CD14-positive monocyte (primary cell): ENCODE data around the gene PDCD1. TPM values are rescaled to one million over a fixed set of nuclear protein-coding genes. Genes with fewer than 3 reads are reported as not detected.

Experiments used
- DNase-seq, 3 donors: peaks; one replicate each; pipeline ENCODE4 v3.0.0-alpha.2; 2011 to 2022
- H2AFZ ChIP-seq: 2 replicates; pipeline ENCODE4 v1.6.0; 2012; ENCODE audit warnings: mild to moderate bottlenecking, low read depth, low read length, inconsistent platforms; ENCODE audit not compliant: insufficient read depth, poor library complexity, severe bottlenecking
- H3K27ac ChIP-seq, 2 donors: 1 replicate in 1 of 2; 2 replicates in 1 of 2; pipeline ENCODE4 v1.5.1; 2012 to 2013; ENCODE audit warnings: low read length in 2 of 2, control low read depth in 1 of 2, inconsistent platforms in 1 of 2, low read depth in 1 of 2, mild to moderate bottlenecking in 1 of 2
- H3K27me3 ChIP-seq, 2 donors: one replicate each; pipeline versions ENCODE4 v1.6.0 to v1.6.1; 2011 to 2013; ENCODE audit warnings: low read length in 2 of 2; ENCODE audit not compliant: control insufficient read depth in 2 of 2, insufficient read depth in 2 of 2
- H3K36me3 ChIP-seq, 2 donors: replicated peaks in 1 of 2; 1 replicate in 1 of 2; 2 replicates in 1 of 2; pipeline versions ENCODE4 v1.5.1 to v1.6.1; 2012 to 2013; ENCODE audit warnings: low read length in 2 of 2, control low read depth in 1 of 2, inconsistent platforms in 1 of 2, mild to moderate bottlenecking in 1 of 2; ENCODE audit not compliant: insufficient read depth in 2 of 2, control insufficient read depth in 1 of 2
- H3K4me1 ChIP-seq, 2 donors: 1 replicate in 1 of 2; 2 replicates in 1 of 2; pipeline versions ENCODE4 v1.5.1 to v1.6.1; 2012 to 2013; ENCODE audit warnings: low read length in 2 of 2, control low read depth in 1 of 2, inconsistent platforms in 1 of 2, mild to moderate bottlenecking in 1 of 2, moderate library complexity in 1 of 2; ENCODE audit not compliant: insufficient read depth in 2 of 2, control insufficient read depth in 1 of 2
- H3K4me2 ChIP-seq: replicated peaks from 2 replicates; pipeline ENCODE3; 2012; ENCODE audit warnings: low read length, moderate library complexity, mild to moderate bottlenecking; ENCODE audit not compliant: poor library complexity, severe bottlenecking; ENCODE audit errors: extremely low read depth
- H3K4me3 ChIP-seq, 3 experiments: fragments of 200-600 bp in 1 of 3; sonication (generic) in 1 of 3; replicated peaks in 1 of 3; 1 replicate in 2 of 3; 2 replicates in 1 of 3; pipeline ENCODE4 v1.5.1; 2011 to 2013; ENCODE audit warnings: low read length in 3 of 3, mild to moderate bottlenecking in 3 of 3, control low read depth in 2 of 3, low read depth in 2 of 3, inconsistent platforms in 1 of 3, moderate library complexity in 1 of 3
- H3K79me2 ChIP-seq: 2 replicates; pipeline ENCODE4 v1.6.0; 2012; ENCODE audit warnings: mild to moderate bottlenecking, control low read depth, inconsistent platforms, low read length, moderate library complexity; ENCODE audit not compliant: insufficient read depth
- H3K9ac ChIP-seq: 2 replicates; pipeline ENCODE4 v1.6.0; 2017; ENCODE audit warnings: low read length, mild to moderate bottlenecking; ENCODE audit not compliant: insufficient read depth, poor library complexity, severe bottlenecking
- H3K9me3 ChIP-seq, 2 donors: replicated peaks in 1 of 2; 1 replicate in 1 of 2; 2 replicates in 1 of 2; pipeline versions ENCODE4 v1.5.1 to v1.6.1; 2012 to 2013; ENCODE audit warnings: low read length in 2 of 2, control low read depth in 1 of 2; ENCODE audit not compliant: control insufficient read depth in 1 of 2, insufficient read depth in 1 of 2
- H4K20me1 ChIP-seq: 2 replicates; pipeline ENCODE4 v1.6.0; 2012; ENCODE audit warnings: mild to moderate bottlenecking, low read length, control low read depth, moderate library complexity; ENCODE audit not compliant: insufficient read depth
- H3K27ac Mint-ChIP-seq, 7 donors: one replicate each; pipeline ENCODE4 v1.8.0; 2020; ENCODE audit warnings: mild to moderate bottlenecking in 7 of 7, mixed read lengths in 7 of 7, moderate library complexity in 6 of 7, inconsistent platforms in 2 of 7
- H3K27me3 Mint-ChIP-seq, 3 donors: one replicate each; pipeline ENCODE4 v1.8.0; 2021 to 2022; ENCODE audit warnings: low read depth in 3 of 3, mild to moderate bottlenecking in 3 of 3, mixed read lengths in 3 of 3, moderate library complexity in 3 of 3, inconsistent platforms in 1 of 3
- H3K36me3 Mint-ChIP-seq, 2 donors: one replicate each; pipeline ENCODE4 v1.8.0; 2020; ENCODE audit warnings: mixed read lengths in 2 of 2, inconsistent platforms in 1 of 2, mild to moderate bottlenecking in 1 of 2
- H3K4me1 Mint-ChIP-seq: one replicate; pipeline ENCODE4 v1.8.0; 2020; ENCODE audit warnings: mild to moderate bottlenecking, mixed read lengths
- H3K4me3 Mint-ChIP-seq, 2 donors: one replicate each; pipeline ENCODE4 v1.8.0; 2020; ENCODE audit warnings: mild to moderate bottlenecking in 2 of 2, mixed read lengths in 2 of 2, moderate library complexity in 1 of 2
- H3K9me3 Mint-ChIP-seq, 7 donors: one replicate each; pipeline ENCODE4 v1.8.0; 2020 to 2022; ENCODE audit warnings: mixed read lengths in 7 of 7, mild to moderate bottlenecking in 6 of 7, moderate library complexity in 6 of 7, inconsistent platforms in 2 of 7
- WGBS: methylation state at CpG from one replicate; pipeline ENCODE4 v1.1.5; 2013; ENCODE audit warnings: missing lambda C conversion rate; ENCODE audit not compliant: insufficient coverage; 5-methylcytosine and 5-hydroxymethylcytosine counted together
- intact Hi-C, 2 donors: fragments of 100-400 bp; cut with micrococcal nuclease; formaldehyde crosslinking; loops; one replicate each; pipeline versions ENCODE4 v1.15.0 to v1.15.1; 2023
- polyA plus RNA-seq, 3 donors: library from polyadenylated mRNA; depleted of rRNA in 1 of 3; unstranded in 2 of 3; stranded (reverse) in 1 of 3; fragments of 300-500 nt in 2 of 3; fragments of >200 nt in 1 of 3; fragmentation: Illumina TruSeq in 2 of 3; gene quantifications; 1 replicate in 2 of 3; 2 replicates in 1 of 3; pipeline ENCODE4 v1.2.3, GENCODE V29; 2012 to 2021
- TF ChIP-seq, protein P1 (sequence below): fragments of 200-600 bp; IDR thresholded peaks from one replicate; pipeline ENCODE4 v1.8.0; 2022; ENCODE audit warnings: antibody characterized with exemption, mild to moderate bottlenecking

PDCD1 gene
- polyA plus RNA-seq, 3 donors = 0.08 TPM; not detected in 2

DNA sequence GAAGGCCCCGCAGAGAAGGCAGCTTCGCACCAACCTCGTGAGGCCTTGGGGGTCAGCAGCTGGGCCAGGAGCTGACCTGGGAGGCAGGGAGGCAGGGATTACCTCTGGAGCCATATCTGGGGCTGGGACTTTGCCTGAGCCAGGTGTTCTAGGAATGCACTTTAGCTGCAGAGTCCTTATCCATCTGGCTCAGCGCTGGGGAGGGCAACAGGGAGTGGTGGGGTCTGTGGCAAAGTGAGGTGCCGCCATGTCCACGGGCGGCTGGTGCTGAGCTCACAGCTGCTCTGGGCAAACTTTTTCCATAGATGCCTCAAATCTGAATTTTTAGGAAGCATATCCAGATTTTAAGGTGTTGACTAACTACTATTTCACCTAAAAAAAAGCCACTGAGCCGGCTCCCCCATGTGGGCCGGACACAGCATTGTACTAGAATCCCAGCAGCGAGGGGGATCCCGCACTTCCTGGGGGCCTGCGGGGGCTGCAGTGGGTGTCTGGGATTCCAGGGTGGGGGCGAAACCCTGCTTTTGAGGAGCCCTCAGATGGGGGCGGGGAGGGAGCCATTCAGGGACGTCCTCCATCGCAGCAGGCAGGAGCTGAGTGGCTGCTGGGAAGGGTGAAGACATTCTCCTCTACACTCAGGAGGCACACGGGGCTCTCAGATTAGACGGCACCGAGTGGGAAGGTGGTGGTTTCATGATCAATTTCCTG, 45.5 kb upstream of the PDCD1 start:
- peaks cover 0 to 26% (median 9%) of the 10 kb centered on the region in 3 donors for H3K27me3 Mint-ChIP-seq
- Histone ChIP-seq H4K20me1 (no peaks in the 10 kb centered on the region), H3K79me2 (no peaks in the 10 kb centered on the region), H3K36me3 (no peaks in the 10 kb centered on the region), H3K4me1 (no peaks in the 10 kb centered on the region), H3K4me2 (no peak overlapping the region), H3K27me3 (peaks cover 0 to 16% of the 10 kb centered on the region in 2 donors), H2AFZ (no peak overlapping the region), H3K27ac (no peak overlapping the region), H3K9ac (no peak overlapping the region), H3K9me3 (peaks cover 0 to 3% of the 10 kb centered on the region in 2 donors), H3K4me3 (no peak overlapping the region)
- DNase-seq = no peak
- no peak overlapping the region for H3K4me3 Mint-ChIP-seq
- H3K27ac Mint-ChIP-seq = peak overlapping the region in 1 of 7 donors; percentile 7
- peaks cover 0 to 3% of the 10 kb centered on the region in 2 donors for H3K36me3 Mint-ChIP-seq
- H3K4me1 Mint-ChIP-seq = peaks cover 2% of the 10 kb centered on the region
- TF ChIP-seq, protein P1, sequence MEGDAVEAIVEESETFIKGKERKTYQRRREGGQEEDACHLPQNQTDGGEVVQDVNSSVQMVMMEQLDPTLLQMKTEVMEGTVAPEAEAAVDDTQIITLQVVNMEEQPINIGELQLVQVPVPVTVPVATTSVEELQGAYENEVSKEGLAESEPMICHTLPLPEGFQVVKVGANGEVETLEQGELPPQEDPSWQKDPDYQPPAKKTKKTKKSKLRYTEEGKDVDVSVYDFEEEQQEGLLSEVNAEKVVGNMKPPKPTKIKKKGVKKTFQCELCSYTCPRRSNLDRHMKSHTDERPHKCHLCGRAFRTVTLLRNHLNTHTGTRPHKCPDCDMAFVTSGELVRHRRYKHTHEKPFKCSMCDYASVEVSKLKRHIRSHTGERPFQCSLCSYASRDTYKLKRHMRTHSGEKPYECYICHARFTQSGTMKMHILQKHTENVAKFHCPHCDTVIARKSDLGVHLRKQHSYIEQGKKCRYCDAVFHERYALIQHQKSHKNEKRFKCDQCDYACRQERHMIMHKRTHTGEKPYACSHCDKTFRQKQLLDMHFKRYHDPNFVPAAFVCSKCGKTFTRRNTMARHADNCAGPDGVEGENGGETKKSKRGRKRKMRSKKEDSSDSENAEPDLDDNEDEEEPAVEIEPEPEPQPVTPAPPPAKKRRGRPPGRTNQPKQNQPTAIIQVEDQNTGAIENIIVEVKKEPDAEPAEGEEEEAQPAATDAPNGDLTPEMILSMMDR = no peak
- H3K9me3 Mint-ChIP-seq = peaks cover 0 to 13% (median 2%) of the 10 kb centered on the region in 7 donors
- intact Hi-C loops = no loop called here
- 81% methylated on average over 13 of the region's 19 CpGs for WGBS

DNA sequence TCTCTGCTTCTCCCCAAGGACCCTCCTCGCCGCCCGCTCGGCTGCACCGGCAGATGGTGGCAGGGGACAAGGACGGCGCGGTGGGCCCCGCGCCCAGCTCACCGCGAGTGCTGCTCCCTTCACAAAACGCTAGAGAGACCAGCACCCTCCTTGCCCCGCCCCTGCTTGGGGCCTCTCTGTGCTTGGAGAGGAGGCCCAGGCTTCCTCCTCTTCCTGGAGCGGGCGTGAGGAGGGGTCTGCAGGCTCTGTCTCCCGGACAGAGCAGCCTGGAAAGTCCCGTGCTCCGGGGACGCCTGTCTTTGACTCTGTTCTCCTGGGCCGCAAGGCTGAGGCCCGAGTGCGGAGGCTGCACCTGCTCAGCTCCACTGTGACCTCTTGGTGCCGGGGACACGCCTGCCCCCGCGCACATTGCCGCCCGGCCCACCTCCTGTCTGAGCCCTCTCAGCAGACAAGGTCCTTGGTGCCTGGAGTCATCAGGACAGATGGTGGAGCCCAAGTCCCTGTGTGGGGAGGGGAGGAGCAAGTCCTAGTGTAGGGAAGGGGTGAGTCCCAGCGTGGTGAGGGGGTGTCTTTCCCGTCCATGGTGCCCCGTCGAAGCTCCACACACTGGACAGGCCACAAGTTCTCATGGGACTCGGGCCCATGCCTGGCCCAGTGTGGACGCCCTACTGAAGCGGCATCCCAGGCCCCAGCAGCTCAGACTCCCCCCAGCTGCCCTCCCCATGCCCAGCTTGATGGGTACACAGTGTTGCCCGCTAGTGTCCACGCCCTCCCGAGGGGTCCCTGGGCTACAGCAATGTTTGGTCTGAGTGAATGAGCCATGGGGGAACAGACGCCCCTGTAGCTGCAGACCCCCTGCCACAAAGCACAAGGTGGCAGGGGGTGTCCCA, 44.7 kb upstream of the PDCD1 start:
- H3K4me1 Mint-ChIP-seq = peaks cover 2% of the 10 kb centered on the region
- H3K4me3 Mint-ChIP-seq = peak overlapping the region in 1 of 2 donors; percentile 16
- H3K36me3 Mint-ChIP-seq = peaks cover 0 to 3% of the 10 kb centered on the region in 2 donors
- 97% methylated on average over 36 of the region's 40 CpGs for WGBS
- Histone ChIP-seq H3K4me3 (no peak overlapping the region), H3K9me3 (no peaks in the 10 kb centered on the region), H3K4me1 (no peaks in the 10 kb centered on the region), H3K27ac (no peak overlapping the region), H3K79me2 (no peaks in the 10 kb centered on the region), H3K4me2 (no peak overlapping the region), H3K27me3 (peaks cover 0 to 16% of the 10 kb centered on the region in 2 donors), H2AFZ (no peak overlapping the region), H3K36me3 (no peaks in the 10 kb centered on the region), H4K20me1 (no peaks in the 10 kb centered on the region), H3K9ac (no peak overlapping the region)
- H3K9me3 Mint-ChIP-seq = peaks cover 0 to 9% (median under 1%) of the 10 kb centered on the region in 7 donors
- intact Hi-C loops = no loop called here
- peak overlapping the region in 1 of 7 donors; percentile 7 for H3K27ac Mint-ChIP-seq
- TF ChIP-seq, protein P1 = no peak
- DNase-seq = no peak
- H3K27me3 Mint-ChIP-seq = peaks cover 0 to 26% (median 9%) of the 10 kb centered on the region in 3 donors
